ENCODE results near the gene MCHR2.
"Not testable (repeated sequence)": the region's sequence is repeated elsewhere in the genome, so short reads cannot be mapped to it uniquely, and the experiment has no call there.

The MCHR2 gene, protein sequence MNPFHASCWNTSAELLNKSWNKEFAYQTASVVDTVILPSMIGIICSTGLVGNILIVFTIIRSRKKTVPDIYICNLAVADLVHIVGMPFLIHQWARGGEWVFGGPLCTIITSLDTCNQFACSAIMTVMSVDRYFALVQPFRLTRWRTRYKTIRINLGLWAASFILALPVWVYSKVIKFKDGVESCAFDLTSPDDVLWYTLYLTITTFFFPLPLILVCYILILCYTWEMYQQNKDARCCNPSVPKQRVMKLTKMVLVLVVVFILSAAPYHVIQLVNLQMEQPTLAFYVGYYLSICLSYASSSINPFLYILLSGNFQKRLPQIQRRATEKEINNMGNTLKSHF

DNA sequence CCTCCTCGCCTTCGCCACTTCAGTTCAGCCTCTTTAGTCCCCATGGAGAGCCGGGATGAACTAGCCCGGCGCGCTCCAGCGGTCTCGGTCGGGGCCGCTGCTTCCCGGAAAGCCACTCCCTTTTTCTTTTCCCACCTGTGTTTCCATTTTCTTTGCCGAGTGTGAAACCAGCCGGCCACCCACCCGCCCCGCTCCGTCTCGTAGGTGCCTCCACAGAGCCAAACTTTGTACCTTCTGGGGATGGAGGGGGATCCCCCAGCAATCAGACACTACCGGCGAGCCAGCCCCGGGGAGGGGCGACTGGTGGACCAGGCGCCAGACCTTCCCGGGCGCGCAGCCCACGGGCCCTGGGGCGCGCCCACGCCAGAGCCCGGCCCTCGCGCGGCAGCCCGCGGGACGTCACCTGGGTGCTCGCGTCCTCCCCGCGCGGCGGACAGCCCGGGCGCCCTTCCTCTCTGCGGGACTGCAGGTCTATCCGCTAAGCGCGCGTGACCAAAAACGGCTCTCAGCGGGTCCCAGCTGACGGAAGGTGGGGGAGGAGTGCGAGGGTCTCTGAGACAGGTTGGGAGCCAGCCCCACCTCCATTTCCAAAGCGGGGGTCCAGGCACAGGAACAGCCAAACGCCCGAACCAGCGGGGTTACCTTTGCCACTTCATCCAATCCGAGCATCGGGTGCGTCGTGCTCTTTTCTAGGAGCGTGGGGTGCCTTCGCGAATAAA lies at the start of gene MCHR2:
TSS of gene MCHR2 (minus strand) at position 691 of the 719 bp plus-strand sequence. CDS start 38,076 bp downstream, outside the sequence.
- DNase-seq (ENCODE audit: low spot score), result peak; percentile 28

DNA sequence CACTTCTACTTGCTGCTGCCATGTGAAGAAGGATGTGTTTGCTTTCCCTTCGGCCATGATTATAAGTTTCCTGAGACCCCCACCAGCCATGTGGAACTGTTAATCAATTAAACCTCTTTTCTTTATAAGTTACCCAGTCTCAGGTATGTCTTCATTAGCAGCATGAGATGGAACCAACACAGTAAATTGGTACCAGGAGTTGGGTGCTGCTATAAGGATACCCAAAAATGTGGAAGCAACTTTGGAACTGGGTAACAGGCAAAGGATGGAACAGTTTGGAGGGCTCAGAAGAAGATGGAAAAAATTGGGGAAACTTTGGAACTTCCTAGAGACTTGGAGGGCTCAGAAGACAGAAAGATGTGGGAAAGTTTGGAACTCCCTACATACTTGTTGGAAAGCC lies 44.5 kb upstream of the MCHR2 start:
- not testable (repeated sequence) for DNase-seq (ENCODE audit: low spot score)

DNA sequence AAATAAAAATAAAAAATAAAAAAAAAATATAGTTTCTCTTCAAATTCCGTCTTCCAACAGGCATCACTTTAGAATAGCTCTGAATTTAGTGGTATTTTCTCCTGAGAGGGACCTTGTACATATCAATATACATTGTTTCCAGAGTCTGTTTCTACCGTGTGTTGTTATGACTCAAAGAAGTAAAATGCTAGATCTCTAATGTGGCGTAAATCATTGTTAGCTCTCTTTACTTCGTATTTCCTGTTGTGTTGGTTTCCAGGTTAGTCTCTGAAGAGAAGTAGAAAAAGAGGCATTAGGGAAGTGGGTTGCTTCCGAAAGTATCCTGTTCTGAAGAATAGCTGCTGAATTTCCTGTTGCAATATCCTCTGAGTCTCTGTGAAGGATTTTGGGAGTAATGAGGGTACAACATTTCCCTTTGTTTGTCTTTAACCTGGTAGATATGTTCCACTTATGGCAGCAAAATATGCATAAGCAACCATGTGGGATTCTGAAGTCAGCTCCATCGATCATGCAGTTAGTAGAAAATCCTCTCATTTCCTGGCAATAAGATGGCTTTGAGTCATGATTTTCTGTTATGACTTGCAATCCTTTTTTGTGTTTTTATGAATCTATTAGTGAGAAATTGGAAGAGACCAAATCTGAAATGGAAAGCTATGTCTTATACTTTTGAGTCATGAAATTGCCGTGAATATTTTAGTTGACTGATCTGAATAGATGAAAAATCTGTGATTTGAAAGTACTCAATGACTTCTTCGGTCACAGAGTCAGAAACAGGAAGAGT lies 42.0 kb upstream of the MCHR2 start:
- no peak for DNase-seq (ENCODE audit: low spot score)

DNA sequence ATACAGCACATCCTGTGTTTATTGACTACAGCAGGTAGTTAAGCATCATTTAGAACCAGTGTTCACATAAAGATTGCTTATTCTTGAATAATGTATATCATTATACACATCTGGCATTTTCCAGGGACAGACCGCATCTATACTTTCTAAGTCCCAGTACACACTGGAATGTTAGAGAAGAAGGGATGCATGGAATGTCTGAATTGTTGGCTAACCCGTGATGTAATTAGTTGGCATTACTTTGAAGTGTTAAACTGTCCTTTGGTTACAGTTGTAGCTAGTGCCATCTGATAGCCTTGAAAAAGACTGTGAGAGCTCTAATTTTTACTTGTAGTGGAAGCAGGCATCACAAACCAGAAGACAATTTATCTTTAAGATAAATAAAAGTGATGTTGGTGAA lies 29.8 kb upstream of the MCHR2 start:
- DNase-seq (ENCODE audit: low spot score), result no peak

DNA sequence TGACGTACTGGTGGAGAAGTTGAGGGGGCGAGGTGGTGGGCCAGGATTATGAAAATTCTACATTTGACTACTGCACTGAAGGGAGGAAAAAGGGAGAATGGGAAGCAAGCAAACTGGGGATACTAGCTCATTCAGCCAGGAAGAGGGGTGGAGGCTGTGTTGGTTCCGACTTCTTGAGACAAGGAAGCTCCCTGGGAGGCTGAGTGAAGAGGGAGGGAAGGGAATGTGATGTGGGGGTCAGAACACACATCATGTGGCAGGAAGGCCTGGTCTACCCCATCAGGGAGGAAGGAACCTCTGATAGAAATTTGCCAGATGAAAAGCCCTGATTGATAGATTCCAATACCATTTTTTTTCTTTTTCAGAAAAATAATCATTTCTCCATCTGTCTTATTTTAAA lies 28.8 kb upstream of the MCHR2 start:
- no peak for DNase-seq (ENCODE audit: low spot score)

DNA sequence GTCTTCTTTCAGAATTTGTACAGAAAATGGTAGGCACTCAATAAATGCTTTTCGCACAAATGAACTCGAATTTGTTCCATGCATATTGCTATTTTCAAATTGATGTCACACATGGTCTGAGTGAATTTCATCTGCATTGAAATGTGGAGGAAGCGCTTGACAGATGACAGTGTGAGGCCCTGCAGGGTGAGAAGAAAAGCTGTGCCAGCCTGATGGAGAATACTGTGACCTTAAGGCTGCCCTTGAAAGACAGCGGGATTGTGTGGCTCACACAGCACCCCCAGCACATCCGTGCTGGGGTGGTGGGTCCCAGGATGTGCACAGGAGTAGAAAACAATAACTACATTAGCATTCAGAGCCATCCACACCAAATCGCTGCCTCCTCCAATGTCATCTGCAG lies 14.8 kb upstream of the MCHR2 start:
- no peak for DNase-seq (ENCODE audit: low spot score)

DNA sequence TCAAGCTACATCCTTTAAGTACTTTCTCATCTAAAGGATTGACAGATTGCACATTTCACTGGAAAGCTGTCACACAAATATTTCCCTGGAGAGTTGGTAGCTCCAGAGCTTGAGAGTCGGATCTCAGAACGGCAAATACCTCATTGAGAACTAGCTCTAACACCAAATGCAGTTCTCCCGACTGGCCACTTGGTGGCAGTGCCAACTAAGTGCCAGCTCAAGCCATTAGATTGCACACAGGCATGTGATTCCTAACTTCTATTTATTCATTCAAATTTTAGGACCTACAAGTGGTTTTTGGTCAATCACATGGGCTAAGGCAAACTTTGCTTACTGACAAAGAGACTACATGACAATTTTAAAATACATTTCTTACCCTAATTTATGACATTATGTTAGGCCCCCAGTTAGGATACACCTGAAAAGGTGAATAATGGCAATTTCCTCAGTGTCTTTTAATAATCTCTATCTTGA lies 7.9 kb upstream of the MCHR2 start:
- peak; percentile 43 for DNase-seq (ENCODE audit: low spot score)

DNA sequence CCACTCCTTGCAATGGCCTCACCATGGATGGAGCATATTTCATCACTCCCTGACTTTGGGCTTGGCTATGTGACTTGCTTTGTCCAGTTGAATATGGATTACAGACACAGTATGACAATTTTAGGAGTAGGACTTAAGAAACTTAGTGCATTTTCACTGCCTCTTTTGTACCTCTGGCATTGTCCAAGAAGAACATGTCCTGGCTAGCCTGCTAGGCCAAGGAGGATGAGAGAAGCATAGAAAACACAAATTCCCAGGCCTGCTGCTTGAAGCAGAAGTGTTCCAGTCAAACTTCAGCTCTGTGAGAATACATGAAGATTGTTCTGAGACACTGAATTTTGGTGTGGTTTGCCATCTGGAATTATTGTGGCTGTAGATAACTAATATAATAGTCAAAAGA lies 3.1 kb upstream of the MCHR2 start:
- DNase-seq (ENCODE audit: low spot score), result no peak

DNA sequence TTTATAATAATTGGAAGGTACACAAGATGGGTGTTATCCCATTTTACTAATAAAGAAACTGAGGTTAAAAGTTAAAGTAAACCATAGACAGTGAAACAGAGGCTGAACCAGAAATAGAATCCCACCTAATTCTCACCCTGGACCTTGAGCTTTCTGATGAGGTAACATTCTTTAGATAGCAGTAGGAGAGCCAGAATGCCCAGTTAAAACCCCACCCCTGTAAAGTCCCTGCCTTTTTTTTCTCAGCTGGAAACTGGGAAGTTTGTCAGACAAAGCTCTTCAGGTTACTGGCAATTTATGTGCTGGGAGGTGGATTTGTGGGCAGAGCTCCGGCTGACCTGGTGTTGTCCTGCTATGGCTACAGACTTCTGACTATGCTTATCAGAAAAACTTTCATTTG lies 1.9 kb upstream of the MCHR2 start:
- peak; percentile 51 for DNase-seq (ENCODE audit: low spot score)

DNA sequence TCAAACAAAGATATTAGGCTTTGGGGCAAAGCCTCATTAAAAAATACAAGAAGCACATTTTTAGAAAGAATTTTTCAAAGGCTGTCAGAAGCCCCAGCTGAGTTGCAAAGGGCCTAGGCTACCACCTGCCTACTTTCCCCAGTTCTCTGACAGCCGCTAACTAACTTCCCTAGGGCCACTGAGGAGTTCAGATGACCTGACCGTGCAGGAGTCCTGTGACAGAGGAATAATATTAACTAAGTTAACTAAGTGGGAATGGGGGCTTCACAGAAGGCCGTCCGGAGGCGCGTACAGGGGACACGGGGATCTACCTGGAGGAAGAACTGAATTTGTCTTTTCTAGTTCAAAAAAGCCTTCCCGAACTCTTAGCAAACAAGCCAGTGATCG lies 884 bp downstream of the MCHR2 start:
- DNase-seq (ENCODE audit: low spot score), result no peak

DNA sequence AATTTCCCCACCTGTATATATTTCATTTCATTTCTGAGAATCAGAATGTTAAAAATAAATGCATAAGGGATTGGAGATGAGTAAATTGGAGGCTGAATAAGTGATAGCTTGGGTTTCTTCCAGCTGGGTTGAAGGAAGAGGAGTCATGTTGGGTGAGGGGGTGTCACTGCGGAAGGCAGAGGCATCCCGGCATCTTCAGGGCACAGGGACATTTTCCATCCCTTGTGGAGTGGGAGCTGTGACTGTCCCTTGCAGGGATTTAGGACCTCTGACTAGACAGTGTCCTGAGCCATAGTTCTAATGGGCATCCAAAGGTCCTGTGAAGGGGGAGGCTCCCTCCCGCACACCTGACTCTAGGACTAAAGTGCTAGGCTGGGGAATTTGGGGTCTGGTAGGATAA lies 2.1 kb downstream of the MCHR2 start:
- no peak for DNase-seq (ENCODE audit: low spot score)

DNA sequence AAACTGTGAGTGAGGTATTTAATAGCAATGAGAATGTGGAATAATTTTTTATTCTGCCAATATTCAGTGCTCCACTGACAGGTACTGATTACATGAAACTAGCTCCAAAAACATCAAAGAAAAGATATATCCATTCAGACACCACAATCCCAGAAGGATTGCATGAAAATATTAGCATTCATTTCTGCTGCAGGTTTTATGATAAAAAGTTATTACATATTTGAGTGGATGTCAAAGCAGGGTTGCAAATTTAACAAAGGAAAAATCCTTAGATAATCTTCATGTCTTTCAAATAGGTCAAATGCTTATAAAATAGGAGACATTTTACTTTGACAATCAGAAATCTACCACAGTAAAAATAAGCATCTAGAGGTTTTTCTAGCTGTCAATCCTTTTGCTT lies 13.3 kb downstream of the MCHR2 start:
- no peak for DNase-seq (ENCODE audit: low spot score)

DNA sequence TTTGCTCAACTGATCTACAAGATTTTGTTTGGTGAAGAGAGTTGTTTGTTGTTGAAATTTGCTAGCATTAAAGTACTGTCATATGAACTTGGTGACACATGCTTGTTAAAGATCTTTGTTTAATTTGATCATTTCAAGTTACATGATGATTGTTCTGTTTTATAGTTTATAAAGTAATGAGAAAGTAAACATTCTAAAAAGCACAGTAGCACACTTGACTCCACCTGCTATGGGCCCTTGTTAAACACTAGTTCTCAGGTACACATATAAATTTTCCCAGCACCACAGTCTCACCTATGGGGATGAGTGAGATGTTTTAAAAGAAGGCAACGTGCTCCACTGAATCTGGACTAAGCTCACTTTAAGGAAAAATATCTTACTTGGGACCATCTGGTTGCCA lies 14.1 kb downstream of the MCHR2 start:
- no peak for DNase-seq (ENCODE audit: low spot score)

DNA sequence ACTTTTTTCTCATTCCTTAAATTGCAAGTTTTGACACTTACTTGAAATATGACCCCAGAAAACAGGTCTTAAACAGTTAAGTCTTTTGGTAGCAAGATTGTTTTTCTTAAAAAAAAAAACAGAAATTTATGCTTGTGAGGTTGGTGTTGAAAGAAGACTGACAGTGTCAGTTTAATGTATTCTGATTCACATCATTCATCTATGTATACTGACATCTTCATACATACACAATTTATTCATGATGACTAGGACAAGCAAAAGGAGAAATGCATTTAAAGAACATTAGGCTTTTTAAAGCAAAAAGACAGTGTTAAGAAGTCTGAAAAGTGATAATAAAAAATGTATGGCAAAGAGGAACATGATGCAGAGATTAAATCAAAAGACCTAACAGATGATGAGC lies 27.0 kb downstream of the MCHR2 start:
- no peak for DNase-seq (ENCODE audit: low spot score)

DNA sequence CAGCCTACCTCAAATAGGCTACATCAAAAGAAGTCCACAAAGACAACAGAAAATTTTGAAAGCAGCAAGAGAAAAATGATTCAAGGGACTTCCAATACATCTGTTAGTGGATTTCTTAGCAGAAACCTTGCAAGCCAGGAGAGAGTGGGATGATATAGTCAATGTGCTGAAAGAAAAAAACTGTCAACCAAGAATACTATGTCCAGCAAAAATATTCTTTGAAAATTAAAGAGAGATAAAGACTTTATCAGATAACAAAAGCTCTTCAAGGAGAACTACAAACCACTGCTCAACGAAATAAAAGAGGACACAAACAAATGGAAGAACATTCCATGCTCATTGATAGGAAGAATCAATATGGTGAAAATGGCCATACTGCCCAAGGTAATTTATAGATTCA lies 34.0 kb downstream of the MCHR2 start:
- DNase-seq (ENCODE audit: low spot score), result no peak

DNA sequence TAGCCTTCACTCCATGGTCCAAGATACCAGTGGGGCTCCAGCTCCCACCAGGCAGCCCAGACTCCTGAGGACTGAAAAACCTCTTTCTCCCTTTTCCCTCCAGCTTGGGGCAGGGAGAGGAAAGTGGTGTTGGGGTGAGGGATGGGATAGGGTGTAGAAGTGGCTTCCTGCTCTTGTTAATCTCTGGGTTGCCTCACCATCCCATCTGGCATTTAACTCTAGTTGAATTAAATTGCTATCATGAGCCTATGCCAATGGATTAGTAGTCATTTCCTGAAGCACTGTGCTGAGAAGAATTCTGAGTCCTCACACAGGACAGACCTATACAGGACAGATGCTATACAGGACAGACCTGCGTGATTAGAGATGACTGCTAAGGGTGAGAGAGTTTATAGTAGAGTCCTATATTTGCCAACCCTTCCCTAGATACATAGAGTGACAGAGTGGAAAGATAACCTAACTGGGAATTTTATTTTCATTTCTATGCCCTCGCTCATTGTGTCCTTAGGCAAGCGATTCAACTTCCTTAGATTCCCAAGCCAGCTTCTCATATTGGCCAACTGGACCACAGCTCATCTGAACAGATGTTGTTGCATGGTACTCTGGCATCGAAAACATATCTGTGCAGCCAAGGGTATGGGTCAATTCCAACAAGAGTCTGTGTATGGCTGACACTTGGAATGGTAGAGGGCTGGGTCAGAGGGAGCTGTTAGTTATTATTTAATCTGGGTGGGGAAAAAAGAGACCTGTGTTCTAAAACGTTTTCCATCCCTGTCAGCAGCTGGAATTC lies 42.8 kb downstream of the MCHR2 start:
- no peak for DNase-seq (ENCODE audit: low spot score)

DNA sequence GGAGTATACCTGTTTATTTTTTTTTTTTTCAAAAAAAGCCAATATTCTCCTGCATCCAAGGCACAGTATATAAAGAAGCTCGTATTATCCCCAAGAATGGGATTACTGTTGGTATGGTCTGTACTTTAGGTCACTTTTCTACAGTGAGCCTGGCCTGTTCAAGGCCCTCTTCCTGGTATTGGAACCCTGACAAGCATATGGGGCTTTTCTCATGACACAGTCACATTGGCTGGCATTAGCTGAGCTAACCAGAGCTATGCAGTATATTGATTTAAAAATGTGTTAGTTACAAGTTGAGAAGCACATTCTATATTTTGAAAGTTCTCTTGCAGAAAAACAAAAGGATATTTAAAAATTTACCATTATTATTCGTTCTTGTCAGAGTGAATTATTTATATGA lies 48.0 kb downstream of the MCHR2 start:
- DNase-seq (ENCODE audit: low spot score), result no peak

DNA sequence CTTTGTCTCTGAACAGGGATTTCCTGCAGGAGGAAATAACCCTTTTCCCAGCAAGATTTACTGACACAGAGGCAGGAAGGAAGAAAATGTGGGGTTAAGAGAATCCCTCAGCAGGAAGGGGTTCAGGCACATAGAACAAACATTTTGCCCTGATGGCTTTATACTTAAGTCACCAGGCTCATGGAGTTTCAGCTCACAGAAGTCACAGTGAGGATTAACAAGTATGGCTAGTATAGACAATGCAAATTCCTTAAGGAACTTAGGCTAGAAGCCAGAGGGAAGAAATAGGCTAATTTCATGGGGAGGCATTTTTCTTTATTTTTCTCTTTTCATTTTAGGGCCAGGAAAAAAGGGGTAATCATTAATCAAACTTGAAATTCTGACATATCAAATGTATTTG lies 50.2 kb downstream of the MCHR2 start:
- no peak for DNase-seq (ENCODE audit: low spot score)

DNA sequence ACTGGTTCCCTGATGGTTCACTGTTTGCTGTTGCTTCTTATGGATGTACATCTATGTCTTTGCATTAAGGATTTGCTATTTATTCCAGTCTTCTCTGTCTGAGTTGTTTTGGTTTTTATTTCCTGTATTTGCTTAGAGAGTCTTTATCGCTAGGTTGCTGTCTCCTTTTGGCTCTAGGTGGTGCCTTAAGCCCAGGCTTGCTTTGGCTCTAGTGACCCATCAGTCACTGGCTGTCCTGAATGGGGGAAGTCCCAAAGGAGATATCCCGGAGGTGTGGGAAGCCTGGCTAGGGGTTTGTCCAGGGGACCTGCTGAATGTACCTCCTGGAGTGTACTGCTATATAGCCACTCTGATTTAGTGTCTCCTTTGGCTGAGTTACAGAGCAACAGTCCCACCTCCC lies 53.4 kb downstream of the MCHR2 start:
- no peak for DNase-seq (ENCODE audit: low spot score)

DNA sequence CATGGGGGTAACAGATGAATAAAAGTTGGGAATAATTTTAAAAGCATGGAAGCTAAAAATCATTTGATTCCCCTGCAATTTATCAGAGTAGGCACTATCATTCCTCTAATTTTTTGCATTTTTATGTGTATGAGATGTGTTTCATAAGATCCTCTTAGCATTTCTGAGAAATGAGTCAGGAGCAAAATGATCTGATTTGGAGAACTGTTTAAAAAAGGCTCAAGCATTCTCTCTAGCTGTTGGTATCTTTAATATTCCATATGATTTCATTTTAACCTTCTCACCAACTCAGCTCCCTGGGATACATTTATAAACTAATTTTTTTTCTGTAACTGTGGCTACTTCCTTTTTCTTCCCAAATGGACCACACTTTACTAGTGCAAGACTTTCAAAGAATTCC lies 60.9 kb downstream of the MCHR2 start:
- DNase-seq (ENCODE audit: low spot score), result no peak

DNA sequence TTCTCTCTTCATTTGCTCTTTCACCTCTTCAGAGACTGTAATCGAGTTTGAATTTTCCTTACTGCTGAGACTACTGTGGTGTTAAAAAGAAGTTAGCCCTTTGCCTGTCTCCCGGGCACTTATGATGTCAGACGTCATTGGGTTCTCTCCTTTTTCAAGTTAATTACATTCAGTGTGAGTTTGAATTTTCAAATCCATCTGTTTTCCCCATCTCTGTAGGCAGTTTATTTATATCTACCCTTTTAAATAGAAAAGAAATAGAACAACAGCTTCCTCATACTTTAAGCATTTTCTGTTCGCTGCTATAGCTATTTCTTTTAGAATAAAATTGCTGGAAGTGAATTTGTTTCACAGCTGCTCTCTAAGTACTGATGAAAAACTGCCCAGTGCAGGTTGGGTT lies 81.4 kb downstream of the MCHR2 start:
- no peak for DNase-seq (ENCODE audit: low spot score)
